HG02840 (cell line): ENCODE results near the gene TSEN2.
A peak's percentile ranks its signal among the peaks of the same experiment; 100 is the strongest.

ENCODE experiments used
- ATAC-seq: cut with Tn5 transposase; IDR thresholded peaks from one replicate; pipeline ENCODE4 v1.9.1; 2021; ENCODE audit warnings: mild to moderate bottlenecking, moderate library complexity, moderate number of reproducible peaks; ENCODE audit not compliant: unreplicated experiment, low FRiP score

Gene TSEN2

GRCh38 chr3:12544652-12545472, 60.6 kb downstream of the TSEN2 start:
- ATAC-seq, result no peak

- ATAC-seq, result no peak
Observed at GRCh38 chr3:12545473-12545791, 61.2 kb downstream of the TSEN2 start, which contains the start of gene MKRN2OS. MKRN2OS (minus strand) TSS chr3:12545499; CDS start chr3:12545464, 35 bp downstream.

- no peak for ATAC-seq
Observed at GRCh38 chr3:12549971-12550760, 65.9 kb downstream of the TSEN2 start.

GRCh38 chr3:12553921-12554391, 69.7 kb downstream of the TSEN2 start:
- no peak for ATAC-seq

GRCh38 chr3:12556314-12556689, 72.0 kb downstream of the TSEN2 start:
- ATAC-seq, result no peak

GRCh38 chr3:12556690-12557472, 72.6 kb downstream of the TSEN2 start, which contains the start of gene MKRN2:
MKRN2 (plus strand) TSS chr3:12557087; CDS start chr3:12557151, 64 bp downstream.
- ATAC-seq, result peak; percentile 73

- ATAC-seq, result no peak
Observed at GRCh38 chr3:12557473-12558100, 73.3 kb downstream of the TSEN2 start.

- ATAC-seq, result no peak
Observed at GRCh38 chr3:12558706-12559105, 74.4 kb downstream of the TSEN2 start.

- no peak for ATAC-seq
Observed at GRCh38 chr3:12559520-12559919, 75.2 kb downstream of the TSEN2 start.

- ATAC-seq, result no peak
Observed at GRCh38 chr3:12560505-12561190, 76.4 kb downstream of the TSEN2 start.

- no peak for ATAC-seq
Observed at GRCh38 chr3:12561397-12561796, 77.1 kb downstream of the TSEN2 start.

- ATAC-seq, result no peak
Observed at GRCh38 chr3:12562451-12562850, 78.2 kb downstream of the TSEN2 start.

GRCh38 chr3:12566976-12567375, 82.7 kb downstream of the TSEN2 start:
- ATAC-seq, result no peak

- ATAC-seq, result no peak
Observed at GRCh38 chr3:12568747-12569146, 84.5 kb downstream of the TSEN2 start.

GRCh38 chr3:12569836-12570235, 85.6 kb downstream of the TSEN2 start:
- ATAC-seq, result no peak

- ATAC-seq, result no peak
Observed at GRCh38 chr3:12571986-12572385, 87.7 kb downstream of the TSEN2 start.

- ATAC-seq, result no peak
Observed at GRCh38 chr3:12574131-12574530, 89.9 kb downstream of the TSEN2 start.

- no peak for ATAC-seq
Observed at GRCh38 chr3:12574661-12575060, 90.4 kb downstream of the TSEN2 start.

GRCh38 chr3:12577379-12577778, 93.1 kb downstream of the TSEN2 start:
- no peak for ATAC-seq

GRCh38 chr3:12578742-12579141, 94.5 kb downstream of the TSEN2 start:
- no peak for ATAC-seq
